GM12872 (cell line): ENCODE results near the gene DIS3L.

Experiments
- CTCF ChIP-seq: IDR thresholded peaks from 3 replicates; pipeline ENCODE4 v1.5.1; 2011; ENCODE audit warnings: low read depth, mild to moderate bottlenecking, low read length, moderate library complexity; ENCODE audit not compliant: insufficient read depth

DIS3L gene

GRCh38 chr15:66269326-66270090, 23.9 kb upstream of the DIS3L start:
- TF ChIP-seq CTCF, result no peak

DNA sequence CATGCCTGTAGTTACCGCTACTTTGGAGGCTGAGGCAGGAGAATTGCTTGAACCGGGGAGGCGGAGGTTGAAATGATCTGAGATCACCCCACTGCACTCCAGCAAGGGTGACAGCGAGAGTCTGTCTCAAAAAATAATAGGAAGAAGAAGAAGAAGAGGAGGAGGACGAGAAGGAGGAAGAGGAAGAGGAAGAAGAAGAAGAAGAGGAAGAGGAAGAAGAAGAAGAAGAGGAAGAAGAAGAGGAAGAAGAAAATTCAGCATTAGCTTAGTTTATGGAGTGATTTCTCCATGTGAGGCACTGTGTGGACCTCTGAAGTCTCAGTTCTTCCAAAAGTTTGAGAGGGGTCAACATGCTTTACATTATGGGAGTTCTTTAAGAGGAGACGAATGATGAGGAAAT, 22.4 kb upstream of the DIS3L start:
- TF ChIP-seq CTCF, result no peak

DNA sequence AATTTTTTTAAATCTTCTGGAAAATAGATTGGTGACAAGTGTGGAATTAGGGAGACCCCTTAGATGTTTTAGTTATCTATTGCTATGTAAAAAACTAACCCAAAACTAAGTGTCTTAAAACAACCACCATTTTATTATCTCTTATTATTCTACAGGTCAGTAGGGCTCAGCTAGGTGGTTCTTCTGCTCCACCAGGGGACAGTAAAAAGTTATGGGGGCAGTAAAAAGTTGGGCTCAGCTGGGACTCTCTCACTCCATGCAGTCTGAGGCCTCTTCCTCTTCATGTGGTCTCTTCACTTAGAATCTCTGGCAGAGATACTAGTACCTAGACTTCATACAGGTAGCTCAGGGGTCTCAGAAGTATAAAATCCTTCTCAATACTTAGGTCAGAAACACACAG, 18.0 kb upstream of the DIS3L start:
- no peak for TF ChIP-seq CTCF

GRCh38 chr15:66276546-66276945, 16.8 kb upstream of the DIS3L start:
- no peak for TF ChIP-seq CTCF

DNA sequence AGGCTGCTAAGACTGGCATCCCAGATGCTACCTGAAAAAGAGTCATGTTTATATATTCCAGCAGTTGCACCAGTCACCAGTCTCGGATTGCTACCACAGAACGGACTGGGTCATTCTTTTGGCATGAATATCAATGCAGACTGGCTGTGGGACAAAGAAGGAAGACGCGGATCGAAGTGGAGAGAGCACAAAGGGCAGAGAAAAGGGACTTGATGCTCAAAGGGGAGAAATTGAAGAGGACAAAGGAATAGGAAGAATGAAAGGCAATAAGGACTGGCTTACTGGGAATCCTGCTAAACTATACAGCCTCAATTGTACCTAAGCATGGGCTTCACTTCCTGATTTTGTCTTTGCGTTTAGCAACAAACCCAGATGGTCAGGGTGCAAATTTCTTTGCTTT, 15.3 kb upstream of the DIS3L start:
- no peak for TF ChIP-seq CTCF

- no peak for TF ChIP-seq CTCF
Observed at GRCh38 chr15:66278671-66279070, 14.7 kb upstream of the DIS3L start.

GRCh38 chr15:66284271-66284670, 9.1 kb upstream of the DIS3L start:
- TF ChIP-seq CTCF, result no peak
